Measurements from ENCODE around the gene RASL10B. TPM values are rescaled to one million over a fixed set of nuclear protein-coding genes. Genes with fewer than 3 reads are reported as not detected.

RASL10B gene
- total and polyA plus RNA-seq, 10 of the 15 experiments (the other 5 are each of a cell fraction or from before 2014, with no cell fraction given) = not detected

- WGBS (ENCODE audit: insufficient coverage, insufficient replicate concordance, low lambda C conversion rate, missing lambda C conversion rate) = 100% methylated on average over 4 of the region's 4 CpGs
- no peak for TF ChIP-seq SMAD5 (IDR thresholded peaks at IDR 0.05; ENCODE audit: low read depth)
- TF ChIP-seq HDGF (IDR thresholded peaks at IDR 0.05) = no peak
- TF ChIP-seq ZNF217 (IDR thresholded peaks at IDR 0.05) = no peak
- no peak for TF ChIP-seq MTA3 (IDR thresholded peaks at IDR 0.05; ENCODE audit: borderline replicate concordance, low read length)
- ATAC-seq (no peak), DNase-seq (ENCODE audit: low read depth, low spot score) (no peak), FAIRE-seq (no peak)
- ChIA-PET RAD21 (ENCODE audit: unreplicated experiment) (no interaction called here), SMC1A (ENCODE audit: uncharacterized antibody, unreplicated experiment) (interaction anchor here (1.1 kb wide), 2 partner anchors 10 to 47 kb away, joined by 3 read pairs; no protein-coding TSS in a partner anchor), CTCF (interaction anchor here (1.0 kb wide), 1 partner anchor 103 kb away, joined by 3 read pairs; no protein-coding TSS in a partner anchor), POLR2A (no interaction called here)
- no peaks in the 10 kb centered on the region for H3K9me3 ChIP-seq (replicated peaks; ENCODE audit: control insufficient read depth, insufficient read depth, low read length)
- peaks cover 3 to 34% of the 10 kb centered on the region in 2 experiments for H3K36me3 ChIP-seq (ENCODE audit: control insufficient read depth in 2 of 2, insufficient read depth in 2 of 2, low read length in 1 of 2)
- H4K20me1 ChIP-seq (ENCODE audit: control insufficient read depth, insufficient read depth) = no peaks in the 10 kb centered on the region
- no TSS peak for BruUV-seq (replicated peaks)
- H3K9ac ChIP-seq (ENCODE audit: control insufficient read depth, insufficient read depth, low read length) = no peak overlapping the region
- H3K27me3 ChIP-seq (replicated peaks in 1 of 2; ENCODE audit: control insufficient read depth in 2 of 2, insufficient read depth in 2 of 2, low read length in 1 of 2) = no peaks in the 10 kb centered on the region
- no peak overlapping the region for H3K4me3 ChIP-seq
- no peaks in the 10 kb centered on the region for H3K4me1 ChIP-seq (ENCODE audit: control insufficient read depth, insufficient read depth, low read length)
- no peaks in the 10 kb centered on the region for H3K79me2 ChIP-seq (ENCODE audit: control insufficient read depth, insufficient read depth, low read length)
- in situ Hi-C loops (cut with MboI) (no loop called here), intact Hi-C loops (cut with micrococcal nuclease; ENCODE audit: unreplicated experiment) (no loop called here)
- H2AFZ ChIP-seq (ENCODE audit: control insufficient read depth, low read depth, low read length) = no peak overlapping the region
- no peak overlapping the region for H3K27ac ChIP-seq (ENCODE audit: control insufficient read depth, insufficient read depth)
- H3K4me2 ChIP-seq (ENCODE audit: control insufficient read depth, insufficient read depth) = no peak overlapping the region
These were observed 14.5 kb upstream of the RASL10B start for GRCh38 chr17:35716897-35717465.

- CTCF ChIA-PET = interaction anchor here (1.3 to 1.8 kb wide), 3 partner anchors 14 to 104 kb away, joined by 4 to 5 read pairs (median 4); partner anchors contain the start of gene RASL10B
- no peak for ATAC-seq
- in situ Hi-C loops (cut with MboI) = no loop called here
These were observed 14.0 kb upstream of the RASL10B start for GRCh38 chr17:35717475-35717874.

More at GRCh38 chr17:35717475-35717874, 14.0 kb upstream of the RASL10B start:
- Histone ChIP-seq H3K9ac (ENCODE audit: control insufficient read depth, insufficient read depth, low read length) (no peak overlapping the region), H4K20me1 (ENCODE audit: control insufficient read depth, insufficient read depth) (no peaks in the 10 kb centered on the region), H3K4me1 (ENCODE audit: control insufficient read depth, insufficient read depth, low read length) (no peaks in the 10 kb centered on the region), H3K36me3 (ENCODE audit: control insufficient read depth in 2 of 2, insufficient read depth in 2 of 2, low read length in 1 of 2) (peaks cover 3 to 34% of the 10 kb centered on the region in 2 experiments), H3K27me3 (replicated peaks in 1 of 2; ENCODE audit: control insufficient read depth in 2 of 2, insufficient read depth in 2 of 2, low read length in 1 of 2) (no peaks in the 10 kb centered on the region), H2AFZ (ENCODE audit: control insufficient read depth, low read depth, low read length) (no peak overlapping the region), H3K4me3 (no peak overlapping the region), H3K79me2 (ENCODE audit: control insufficient read depth, insufficient read depth, low read length) (no peaks in the 10 kb centered on the region), H3K27ac (ENCODE audit: control insufficient read depth, insufficient read depth) (no peak overlapping the region), H3K9me3 (replicated peaks; ENCODE audit: control insufficient read depth, insufficient read depth, low read length) (no peaks in the 10 kb centered on the region), H3K4me2 (ENCODE audit: control insufficient read depth, insufficient read depth) (no peak overlapping the region)
- intact Hi-C loops (cut with micrococcal nuclease; ENCODE audit: unreplicated experiment) = no loop called here
- no peak for TF ChIP-seq MYC (IDR thresholded peaks at IDR 0.05; ENCODE audit: insufficient read depth, insufficient read length, insufficient replicate concordance, low read length, severe bottlenecking)
- no peak for TF ChIP-seq ZBTB11 (CRISPR knock-in tag; IDR thresholded peaks at IDR 0.05)
- TF ChIP-seq CBFB (IDR thresholded peaks at IDR 0.05; ENCODE audit: low read depth) = no peak
- ChIA-PET SMC1A (ENCODE audit: uncharacterized antibody, unreplicated experiment) (interaction anchor here (1.1 to 1.2 kb wide), 3 partner anchors 8 to 47 kb away, joined by 3 to 4 read pairs (median 3); no protein-coding TSS in a partner anchor), POLR2A (no interaction called here), RAD21 (ENCODE audit: unreplicated experiment) (no interaction called here)
- no TSS peak for BruUV-seq (replicated peaks)
- no peak for FAIRE-seq
- WGBS (ENCODE audit: insufficient coverage, insufficient replicate concordance, low lambda C conversion rate, missing lambda C conversion rate) = 94% methylated on average over 2 of the region's 2 CpGs
- DNase-seq (ENCODE audit: low read depth, low spot score) = no peak

All from GM12878 (cell line).